ENCODE measurements around the gene FTSJ3. TPM values are rescaled to one million over a fixed set of nuclear protein-coding genes. Genes with fewer than 3 reads are reported as not detected.

FTSJ3 gene
- total RNA-seq, 1 donor from 2014 or later: 57.2 TPM

DNA sequence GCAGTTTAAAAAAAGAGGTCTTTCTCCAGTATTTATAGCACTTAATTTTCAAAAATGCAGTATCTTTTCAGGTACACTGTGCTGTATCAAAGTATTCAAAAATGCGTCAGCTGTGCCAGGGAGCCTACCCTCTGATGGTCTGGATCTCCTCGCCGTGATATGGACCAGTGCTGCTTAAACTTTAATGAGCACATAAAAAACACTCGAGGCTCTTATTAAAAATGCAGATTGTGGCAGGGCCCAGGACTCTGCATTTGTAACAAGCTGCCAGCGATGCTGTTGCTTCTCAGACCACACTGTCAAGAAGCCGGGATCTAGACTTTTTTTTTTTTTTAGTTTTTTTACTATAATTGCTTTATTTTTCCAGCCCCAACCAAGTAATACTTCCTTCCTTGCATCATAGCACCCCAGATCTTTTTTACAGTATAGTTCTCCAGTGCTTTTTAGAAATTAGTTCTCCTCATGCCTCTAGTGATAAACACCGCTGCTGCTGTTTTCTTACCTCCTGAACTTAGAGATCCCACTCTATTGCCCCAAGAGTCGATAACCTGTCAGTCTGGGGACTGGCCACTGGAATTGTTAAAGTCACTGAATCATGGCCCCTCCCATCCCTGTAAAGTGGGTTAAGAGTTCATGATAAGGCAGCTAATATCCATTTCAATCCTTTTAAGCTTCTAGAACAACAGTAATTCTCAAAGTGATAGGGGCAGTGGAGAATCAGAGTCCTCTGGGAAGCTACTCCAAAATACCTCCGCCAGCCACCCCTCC lies 16.6 kb upstream of the FTSJ3 start:
- intact Hi-C loops (cut with micrococcal nuclease): loop anchor here (1.0 to 10.0 kb wide), 10 partner anchors 17 to 653 kb away; partner anchors contain the start of genes CCDC47, DCAF7, ERN1 and FTSJ3

GRCh38 chr17:63843387-63843888 lies 16.0 kb upstream of the FTSJ3 start:
- intact Hi-C loops (cut with micrococcal nuclease): loop anchor here (1.0 to 10.0 kb wide), 10 partner anchors 16 to 653 kb away; partner anchors contain the start of genes CCDC47, DCAF7, ERN1 and FTSJ3

DNA sequence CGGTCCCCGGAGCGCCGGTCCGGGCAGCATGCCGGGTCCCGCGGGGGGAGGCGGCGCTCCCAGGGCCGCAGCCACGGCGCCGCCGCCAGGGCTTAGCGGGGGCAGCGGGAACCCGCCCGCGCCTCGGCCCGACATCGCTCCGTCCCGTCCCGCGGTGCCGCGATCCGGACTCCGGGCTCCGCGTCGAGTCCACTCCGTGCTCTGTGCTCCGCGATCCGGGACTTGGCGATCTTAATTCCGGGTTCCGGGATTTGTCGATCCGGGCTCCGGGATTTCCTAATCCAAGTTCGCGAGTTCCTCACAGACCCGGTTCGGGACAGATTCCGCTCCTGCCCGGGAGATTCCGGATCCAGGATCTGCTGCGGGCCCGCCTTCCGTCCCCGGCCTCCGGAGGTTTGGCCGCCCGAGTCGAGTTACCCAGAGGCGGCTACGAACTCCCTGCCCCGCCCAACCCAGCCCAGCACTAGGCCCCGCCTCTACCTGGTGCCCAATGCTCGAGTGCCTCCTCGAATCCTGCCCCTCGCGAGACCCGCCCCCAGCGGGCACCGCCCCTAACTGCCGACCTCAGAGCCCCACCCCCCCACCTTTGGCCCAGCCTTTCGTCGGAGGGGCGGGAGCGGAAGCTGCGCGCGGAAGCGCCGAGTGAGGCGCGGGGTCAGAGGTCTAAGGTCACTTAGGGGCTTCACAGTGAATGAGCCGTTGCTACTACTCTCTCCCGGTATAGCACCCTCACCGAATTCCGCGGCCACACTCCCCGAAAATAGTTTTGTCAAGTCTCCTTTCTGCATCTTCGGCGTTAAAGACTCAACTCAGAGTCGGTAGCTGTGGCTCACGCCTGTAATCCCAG lies 15.3 kb upstream of the FTSJ3 start, which contains the start of gene SMARCD2:
TSS of gene SMARCD2 (minus strand) at position 146 of the 847 bp plus-strand sequence. CDS start at position 135, 11 bp downstream.
- intact Hi-C loops (cut with micrococcal nuclease): loop anchor here (1.0 to 10.0 kb wide), 10 partner anchors 15 to 654 kb away; partner anchors contain the start of genes CCDC47, DCAF7, ERN1 and FTSJ3

GRCh38 chr17:63842173-63842539 lies 14.7 kb upstream of the FTSJ3 start:
- intact Hi-C loops (cut with micrococcal nuclease): loop anchor here (2.0 to 10.0 kb wide), 6 partner anchors 141 to 655 kb away; partner anchors contain the start of genes ERN1, LIMD2, MAP3K3 and POLG2

DNA sequence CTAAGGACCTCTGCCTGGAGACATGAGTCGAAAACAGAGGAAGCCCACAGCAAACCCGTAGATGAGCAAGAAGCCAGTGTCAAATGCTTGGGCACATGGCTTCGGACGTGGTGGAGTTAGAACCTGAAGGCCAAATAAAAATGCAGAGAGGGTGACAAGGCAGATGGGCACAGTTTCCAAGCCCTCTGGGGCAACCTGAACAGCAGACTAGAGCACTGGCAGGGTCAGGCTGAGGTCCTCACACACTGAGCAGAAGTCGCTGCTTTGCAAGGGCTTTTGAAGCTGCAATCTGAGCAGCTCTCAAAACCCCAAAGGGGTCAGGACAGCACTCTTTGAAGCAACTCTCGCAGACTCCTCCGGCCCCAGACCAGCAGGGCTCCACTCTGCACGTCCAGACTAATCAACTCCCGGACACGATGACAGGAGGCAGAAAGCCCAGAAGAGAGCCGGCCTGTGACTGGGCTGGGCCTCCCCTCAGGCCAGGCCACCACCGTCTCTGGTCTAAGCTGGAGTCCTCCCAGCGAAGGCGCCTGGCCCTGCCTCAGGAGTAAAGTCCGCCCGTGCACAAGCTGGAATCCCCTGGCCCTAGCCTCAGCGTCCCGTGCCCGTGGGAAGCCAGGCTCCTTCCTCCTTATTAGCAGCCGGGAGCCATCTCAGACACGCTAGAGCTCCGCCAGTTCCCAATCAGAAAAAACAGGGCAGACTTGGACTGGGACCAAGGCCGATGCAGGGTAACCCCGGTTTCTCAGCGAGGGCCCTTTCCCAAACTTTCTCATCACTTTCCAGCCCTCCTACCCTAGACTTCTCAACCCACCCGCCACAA lies 14.1 kb upstream of the FTSJ3 start:
- intact Hi-C loops (cut with micrococcal nuclease): loop anchor here (2.0 to 10.0 kb wide), 6 partner anchors 141 to 655 kb away; partner anchors contain the start of genes ERN1, LIMD2, MAP3K3 and POLG2

DNA sequence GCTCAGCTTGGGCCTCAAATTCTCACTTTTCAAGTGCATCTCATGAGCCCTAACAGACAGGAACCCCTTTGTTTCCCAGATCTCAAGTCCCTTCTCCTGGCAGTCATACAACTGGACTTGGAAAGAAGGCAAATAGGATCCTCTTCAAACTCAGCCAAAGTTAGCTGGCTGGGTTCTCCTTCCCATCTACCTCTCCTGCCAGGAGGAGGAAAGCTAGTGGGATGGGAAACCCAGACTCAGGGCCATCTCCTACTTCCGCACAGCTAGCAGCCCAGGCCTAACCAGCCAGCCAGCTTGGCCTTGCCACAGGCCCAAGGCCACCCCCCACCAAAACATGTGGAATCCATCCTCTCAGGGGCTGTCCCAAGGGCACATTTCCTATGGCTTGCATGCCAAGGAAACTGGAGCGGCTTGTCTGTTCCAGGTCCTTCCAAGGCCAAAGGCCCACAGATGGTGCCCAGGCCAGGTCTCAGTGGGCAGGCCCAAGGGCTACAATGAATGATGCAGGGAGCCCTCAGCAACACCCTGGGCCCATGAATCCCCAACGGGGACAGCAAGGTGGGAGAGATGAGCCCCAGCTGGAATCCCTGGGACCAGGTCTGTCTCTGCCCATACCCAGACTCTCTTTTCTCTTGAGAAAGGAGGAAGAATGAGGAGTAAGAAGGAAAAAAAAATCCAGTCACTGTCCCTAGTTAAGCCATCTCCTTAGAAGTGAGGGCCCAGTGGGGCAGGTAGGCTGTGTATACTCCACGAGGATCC lies 13.3 kb upstream of the FTSJ3 start:
- intact Hi-C loops (cut with micrococcal nuclease): loop anchor here (5.0 to 10.0 kb wide), 2 partner anchors 292 to 416 kb away; partner anchors contain the start of gene ERN1

DNA sequence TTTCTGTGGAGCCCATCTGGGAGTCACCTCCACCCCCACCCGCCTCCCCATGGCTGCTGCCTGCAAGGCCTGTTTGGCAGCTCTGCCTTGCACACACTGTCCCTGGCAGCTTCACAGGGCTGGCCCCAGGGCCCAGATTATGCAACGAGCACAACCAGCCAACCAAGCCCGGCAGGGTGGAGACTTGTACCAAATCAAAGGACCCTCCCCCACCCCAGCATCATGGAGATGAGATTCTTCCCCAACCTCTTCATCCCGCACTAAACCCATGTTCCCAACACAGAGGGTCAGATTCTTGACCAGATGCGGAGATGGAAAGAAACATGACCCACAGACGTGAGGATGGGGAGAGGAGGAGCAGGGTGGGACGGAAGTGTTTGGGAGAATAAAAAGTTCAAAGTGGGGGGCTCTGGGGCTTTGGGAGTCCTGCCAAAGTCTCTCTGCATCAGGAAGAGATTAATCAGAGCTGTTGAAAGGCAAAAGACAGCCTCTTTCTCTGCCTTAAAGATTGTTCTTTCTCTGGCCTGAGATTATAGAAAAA lies 11.2 kb upstream of the FTSJ3 start:
- intact Hi-C loops (cut with micrococcal nuclease): no loop called here

DNA sequence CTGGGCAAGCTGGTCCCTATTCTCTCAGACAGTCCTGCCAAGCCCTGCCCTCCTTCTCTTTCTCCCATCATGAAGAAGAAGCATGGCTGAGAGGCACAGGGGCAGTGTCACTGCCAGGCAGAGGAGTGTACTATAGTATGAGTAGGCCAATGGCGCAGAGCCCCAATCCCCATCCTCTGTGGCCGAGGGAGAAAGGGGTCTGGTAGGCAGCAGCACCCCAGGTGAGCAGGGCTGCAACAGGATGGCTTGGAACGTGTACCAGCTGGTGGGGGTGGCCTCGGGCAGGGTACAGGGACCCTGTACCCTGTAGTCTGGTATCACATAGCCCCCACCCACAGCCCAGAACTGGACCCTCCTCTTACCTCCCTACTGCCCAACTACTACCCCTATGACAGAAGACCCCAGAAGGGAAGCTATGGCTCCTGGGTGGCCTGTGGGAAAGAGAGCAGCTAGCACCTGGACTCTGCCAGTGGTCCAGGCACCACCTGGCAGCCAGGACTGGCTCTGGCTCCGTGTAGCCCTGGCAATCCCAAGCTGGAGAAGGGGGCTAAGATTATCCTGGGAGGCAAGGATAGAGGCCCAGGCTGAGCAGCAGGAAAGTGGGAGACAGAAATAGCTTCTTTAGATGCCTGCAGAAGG lies 10.6 kb upstream of the FTSJ3 start:
- intact Hi-C loops (cut with micrococcal nuclease): no loop called here

DNA sequence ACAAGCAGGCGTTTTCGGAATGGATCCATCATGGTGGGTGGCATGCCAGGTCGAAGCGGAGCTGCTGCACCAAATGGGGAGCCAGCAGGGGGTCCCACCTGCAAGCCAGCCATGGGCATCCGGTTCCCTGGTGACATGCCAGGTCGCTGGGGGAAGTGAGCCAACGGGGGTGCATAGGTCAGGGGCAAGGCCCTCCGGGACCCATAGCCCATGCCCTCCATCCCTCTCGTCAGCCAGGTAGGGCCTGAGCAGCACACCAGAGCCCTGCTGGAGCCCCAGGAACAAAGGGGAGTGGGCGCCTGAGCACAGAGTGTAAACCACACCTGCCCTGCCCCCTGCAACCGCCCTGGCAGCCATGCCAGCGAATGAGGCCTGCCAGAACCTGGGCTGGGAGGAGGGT lies 10.0 kb upstream of the FTSJ3 start:
- intact Hi-C loops (cut with micrococcal nuclease): no loop called here

- intact Hi-C loops (cut with micrococcal nuclease): no loop called here
Observed at GRCh38 chr17:63836811-63837210, 9.3 kb upstream of the FTSJ3 start.

- intact Hi-C loops (cut with micrococcal nuclease): loop anchor here (2.0 kb wide), 1 partner anchor 136 kb away; no protein-coding TSS in a partner anchor
Observed at GRCh38 chr17:63835167-63835720, 7.8 kb upstream of the FTSJ3 start.

- intact Hi-C loops (cut with micrococcal nuclease): loop anchor here (2.0 kb wide), 1 partner anchor 136 kb away; no protein-coding TSS in a partner anchor
Observed at GRCh38 chr17:63834431-63835166, 7.1 kb upstream of the FTSJ3 start.

DNA sequence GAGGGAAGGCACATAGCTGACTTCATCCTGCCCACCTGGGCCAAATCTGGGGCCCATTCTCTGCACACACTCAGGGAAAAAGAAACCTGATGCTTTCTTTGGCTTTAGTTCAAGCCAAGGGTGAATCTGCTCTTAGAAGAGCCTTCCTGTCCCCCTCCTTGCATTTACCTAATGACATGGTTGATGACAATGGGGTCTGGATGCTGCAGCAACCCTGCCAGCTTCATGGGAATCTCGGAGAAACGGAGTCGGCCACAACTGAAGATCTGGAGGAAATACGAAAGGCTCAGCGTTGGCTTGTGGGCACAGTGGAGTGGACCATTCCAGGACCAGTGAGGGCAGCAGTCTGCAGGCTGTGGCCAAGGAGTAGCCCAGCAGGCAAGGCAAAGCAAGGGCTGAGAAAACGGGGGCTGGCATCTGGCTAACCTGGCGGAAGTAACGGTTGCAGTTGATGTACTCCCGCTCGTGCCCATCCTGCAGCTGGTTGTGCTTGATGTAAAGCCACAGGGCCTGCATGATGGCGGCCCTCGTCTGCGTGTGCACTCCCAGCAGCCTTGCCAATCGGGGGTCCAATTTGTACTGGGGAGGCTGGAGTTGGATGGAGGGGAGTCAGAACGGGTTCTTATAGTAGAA lies 6.4 kb upstream of the FTSJ3 start:
- intact Hi-C loops (cut with micrococcal nuclease): loop anchor here (2.0 kb wide), 1 partner anchor 135 kb away; no protein-coding TSS in a partner anchor

DNA sequence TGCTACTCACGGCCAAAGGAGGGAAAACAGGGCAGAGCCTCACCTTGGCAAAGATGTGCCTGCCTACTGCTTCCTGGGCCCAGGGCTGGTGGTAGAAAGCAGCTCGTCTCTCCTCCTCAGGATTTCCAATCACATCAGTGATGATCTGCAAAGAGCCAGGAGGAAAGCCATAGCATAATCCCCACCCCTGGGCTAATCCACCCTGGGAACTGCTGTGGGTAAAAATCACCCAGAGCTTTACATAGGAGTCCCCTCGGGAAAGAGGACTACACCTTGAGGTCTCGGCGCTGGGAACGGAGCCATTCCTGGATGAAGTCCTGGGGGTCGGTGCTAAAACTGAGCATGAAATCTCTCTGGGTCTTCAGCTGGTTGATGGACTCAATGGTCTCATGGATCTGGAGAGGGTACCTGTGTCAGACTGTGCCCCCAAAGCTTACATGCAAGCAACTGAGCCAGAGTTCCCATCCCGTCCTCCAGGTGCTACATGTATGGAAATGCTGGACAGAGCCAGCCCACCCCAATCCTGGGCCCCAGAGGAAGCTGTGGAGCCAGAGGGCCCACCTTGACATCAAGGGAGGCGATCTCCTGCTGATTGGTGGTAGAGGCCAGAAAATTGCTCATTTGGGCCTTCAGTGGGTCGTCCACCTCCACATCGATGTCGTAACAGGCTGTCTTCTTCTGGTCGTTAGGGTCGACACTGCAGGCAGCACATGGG lies 5.7 kb upstream of the FTSJ3 start:
- intact Hi-C loops (cut with micrococcal nuclease): no loop called here

GRCh38 chr17:63832455-63832854 lies 5.0 kb upstream of the FTSJ3 start:
- intact Hi-C loops (cut with micrococcal nuclease): no loop called here

DNA sequence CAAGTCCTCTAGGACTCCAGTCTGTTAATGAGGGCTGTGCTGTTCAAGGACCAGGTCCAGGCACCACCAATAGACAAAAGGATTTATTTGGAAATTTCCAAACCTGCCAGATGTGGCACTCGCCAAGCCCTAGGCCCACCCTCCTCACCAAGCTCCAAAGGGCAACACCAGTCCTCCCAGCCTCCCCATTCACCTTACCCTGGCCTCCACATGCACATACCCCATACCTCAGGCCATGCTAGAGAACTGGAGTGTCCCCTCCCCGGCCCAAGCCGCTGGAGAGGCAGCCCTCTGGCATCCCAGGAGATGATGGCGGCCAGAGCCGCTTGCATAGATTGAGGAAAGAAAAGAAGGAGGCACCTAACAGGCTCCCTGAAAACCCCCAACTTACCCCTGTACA lies 4.6 kb upstream of the FTSJ3 start:
- intact Hi-C loops (cut with micrococcal nuclease): no loop called here

- intact Hi-C loops (cut with micrococcal nuclease): no loop called here
Observed at GRCh38 chr17:63831505-63831904, 4.0 kb upstream of the FTSJ3 start.
